Measurements from ENCODE around the gene NDUFAF2.
"Not testable (repeated sequence)": the region's sequence is repeated elsewhere in the genome, so short reads cannot be mapped to it uniquely, and the experiment has no call there.

The NDUFAF2 gene

DNA sequence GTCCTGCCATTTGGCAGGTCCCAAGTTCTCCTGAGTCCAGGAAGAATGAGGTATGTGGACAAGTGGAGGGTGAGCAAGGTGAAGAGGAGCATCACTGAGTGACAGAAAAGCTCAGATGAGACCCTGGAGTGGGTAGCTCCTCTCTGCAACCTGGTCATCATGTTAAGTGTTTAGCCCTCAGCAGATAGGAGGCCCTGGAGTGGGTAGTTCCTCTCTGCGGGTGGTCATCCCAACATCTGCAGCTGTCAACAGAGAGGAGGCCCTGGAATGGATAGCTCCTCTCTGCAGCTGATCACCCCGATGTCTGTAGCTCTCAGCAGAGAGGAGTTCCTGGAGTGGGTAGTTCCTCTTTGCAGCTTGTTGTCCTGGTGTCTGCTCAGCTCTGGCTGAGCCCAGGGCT is 48.4 kb downstream of the NDUFAF2 start:
- DNase-seq (ENCODE audit: low read depth): no peak

- DNase-seq (ENCODE audit: low read depth): no peak
Measured at GRCh38 chr5:60993875-60994571, 49.0 kb downstream of the NDUFAF2 start.

GRCh38 chr5:60996368-60996767 is 51.4 kb downstream of the NDUFAF2 start:
- DNase-seq (ENCODE audit: low read depth): no peak

DNA sequence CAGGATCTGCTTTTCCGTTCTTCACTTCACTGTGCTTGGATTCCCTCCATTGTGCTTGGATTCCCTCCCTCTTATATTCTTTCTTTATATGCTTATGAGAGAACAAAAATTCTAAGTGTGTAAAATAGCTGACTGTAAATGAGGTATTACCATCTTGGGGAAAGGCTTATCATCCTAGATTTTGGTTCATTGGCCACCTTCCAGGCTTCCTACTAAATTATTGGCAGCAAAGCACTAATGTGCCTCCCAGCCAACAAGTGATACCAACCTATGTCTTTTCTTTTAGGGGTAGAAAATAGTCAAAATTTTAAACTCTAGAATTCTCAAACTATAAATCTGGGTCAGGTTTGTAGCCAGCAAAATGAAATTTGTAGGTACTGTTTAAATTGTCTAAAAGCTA is 52.7 kb downstream of the NDUFAF2 start:
- DNase-seq (ENCODE audit: low read depth): no peak

DNA sequence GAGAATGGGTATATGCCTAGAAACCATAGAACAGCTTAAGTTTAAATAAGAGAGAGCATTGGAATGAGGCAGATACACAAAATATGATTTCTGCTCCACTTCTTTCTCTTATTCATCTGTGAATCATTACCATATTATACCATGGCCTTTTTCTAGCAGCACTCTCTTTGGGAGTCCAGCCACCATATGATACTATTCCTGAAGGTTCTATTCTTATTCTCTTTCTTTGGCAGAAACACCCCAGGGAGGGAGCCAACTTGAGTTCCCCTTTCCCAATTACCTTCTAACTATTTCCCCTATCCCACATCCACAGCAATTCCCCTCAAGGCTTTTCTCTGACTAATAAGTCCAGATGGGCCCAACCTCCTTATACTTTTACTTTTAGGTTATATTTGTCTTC is 55.9 kb downstream of the NDUFAF2 start:
- no peak for DNase-seq (ENCODE audit: low read depth)

- DNase-seq (ENCODE audit: low read depth): no peak
Measured at GRCh38 chr5:61001647-61002046, 56.6 kb downstream of the NDUFAF2 start.

DNA sequence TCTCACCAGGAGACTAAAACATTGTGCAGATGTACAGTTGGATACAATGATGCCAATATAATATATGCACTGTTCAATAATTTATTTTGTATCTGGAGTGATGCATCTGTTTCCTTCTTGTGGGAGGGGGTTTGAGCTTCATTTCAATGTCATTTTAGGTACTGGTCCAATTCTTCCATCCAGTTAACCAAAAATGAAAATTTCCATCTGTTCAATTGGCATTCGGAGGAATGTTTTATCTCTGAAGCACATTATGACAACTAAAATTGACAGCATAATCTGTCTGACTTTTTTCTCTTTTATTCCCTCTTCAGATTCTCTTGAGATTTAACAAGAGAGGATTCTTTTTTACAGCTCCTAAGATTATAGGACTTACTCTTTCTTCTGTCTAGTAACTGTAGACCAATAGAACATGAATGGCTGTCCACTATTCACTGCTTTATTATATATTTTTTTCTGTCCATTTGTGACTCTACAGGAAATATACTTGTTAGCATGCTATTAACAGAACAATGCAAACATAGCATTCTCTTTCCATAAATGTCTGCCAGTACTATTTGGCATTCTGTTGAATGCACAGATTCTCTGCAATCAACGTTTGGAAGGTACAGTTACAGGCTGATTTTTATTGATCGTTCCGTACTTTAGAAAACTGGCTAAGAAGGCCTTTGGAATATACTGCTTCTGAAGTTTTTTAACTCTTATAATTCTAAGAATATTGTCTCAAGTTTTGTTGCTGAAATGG is 57.8 kb downstream of the NDUFAF2 start:
- no peak for DNase-seq (ENCODE audit: low read depth)

DNA sequence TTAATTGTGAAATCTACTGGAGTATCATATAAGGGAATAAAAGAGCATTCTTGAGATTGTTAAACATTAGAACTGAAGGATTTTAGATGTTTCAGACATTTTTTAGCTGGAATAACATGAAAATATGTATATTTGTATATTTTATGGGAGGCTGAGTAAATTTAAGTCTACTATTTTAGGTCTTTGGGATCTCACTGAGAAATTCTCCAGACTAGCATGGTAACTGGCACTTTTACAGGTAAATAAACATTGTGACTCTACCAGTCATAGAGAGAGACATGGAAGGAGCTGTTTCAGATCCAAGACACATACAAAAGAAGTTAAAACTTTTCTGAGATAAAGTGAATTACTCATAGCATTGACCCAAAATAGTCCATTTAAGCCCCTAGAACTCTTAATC is 59.4 kb downstream of the NDUFAF2 start:
- DNase-seq (ENCODE audit: low read depth): no peak

DNA sequence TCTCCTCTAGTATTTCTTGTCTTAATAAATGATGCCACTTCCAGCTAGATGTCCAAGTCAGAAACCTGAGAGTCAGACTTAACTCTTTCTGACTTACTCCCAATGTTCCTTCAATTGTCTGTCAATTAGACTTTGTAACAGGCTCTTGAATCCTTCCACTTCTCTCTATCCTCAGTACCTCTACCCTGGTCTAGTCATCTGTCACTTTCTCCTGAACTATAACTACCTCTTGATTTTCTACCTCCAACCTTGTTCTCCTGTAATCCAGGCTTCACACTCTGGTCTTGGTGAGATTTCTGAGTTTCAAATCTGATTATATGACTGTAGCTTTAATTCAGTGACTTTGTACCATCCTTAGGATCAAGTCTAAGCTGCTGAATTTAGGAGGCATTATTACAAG is 64.9 kb downstream of the NDUFAF2 start:
- no peak for DNase-seq (ENCODE audit: low read depth)

DNA sequence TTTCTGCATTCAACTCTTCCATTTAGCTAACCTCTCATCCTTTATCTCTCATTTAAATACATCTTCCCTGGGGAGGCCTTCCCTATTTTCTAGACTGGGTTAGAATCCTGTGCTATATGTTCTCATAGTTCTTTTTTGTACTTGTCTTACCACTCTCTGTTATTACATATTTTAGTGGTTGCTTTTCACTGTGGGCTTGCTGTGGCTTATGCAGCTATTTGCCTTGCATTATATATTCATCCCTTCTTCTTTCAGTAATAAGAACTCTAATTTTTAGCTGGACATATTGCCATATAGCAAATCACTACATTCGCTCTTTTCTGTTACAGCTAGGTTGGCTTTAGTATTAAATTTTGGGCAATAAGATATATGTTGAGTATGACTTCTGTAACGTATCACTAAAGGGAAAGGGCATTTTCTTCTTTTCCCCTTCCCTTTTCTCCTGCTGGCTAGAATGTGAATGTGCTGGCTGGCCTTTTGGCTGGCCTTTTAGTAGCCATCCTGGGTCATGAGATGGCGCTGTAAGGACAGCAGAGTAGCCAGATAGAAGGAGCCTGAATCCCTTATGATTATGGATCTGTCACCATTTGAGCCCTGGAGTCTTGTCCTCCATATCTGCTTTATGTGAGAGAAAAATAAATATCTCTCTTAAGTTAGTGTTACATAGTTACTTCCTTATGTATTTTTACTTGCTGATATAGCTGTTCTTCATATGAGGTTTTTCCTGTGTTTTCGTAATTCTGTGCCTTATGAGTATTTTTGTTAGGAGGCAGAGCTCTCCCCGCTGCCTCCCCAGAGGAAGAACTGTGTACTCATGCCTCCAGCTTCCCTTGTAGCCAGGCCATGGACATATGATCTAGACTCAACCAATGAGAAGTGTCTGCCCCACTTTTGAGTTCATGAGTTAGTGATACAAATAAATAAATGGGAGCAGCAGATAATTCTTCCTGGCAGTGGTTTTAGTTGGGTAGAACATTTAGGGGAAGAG is 65.8 kb downstream of the NDUFAF2 start:
- no peak for DNase-seq (ENCODE audit: low read depth)

GRCh38 chr5:61018062-61018461 is 73.1 kb downstream of the NDUFAF2 start:
- DNase-seq (ENCODE audit: low read depth): no peak

GRCh38 chr5:61019642-61020041 is 74.6 kb downstream of the NDUFAF2 start:
- DNase-seq (ENCODE audit: low read depth): no peak

GRCh38 chr5:61020415-61020814 is 75.4 kb downstream of the NDUFAF2 start:
- DNase-seq (ENCODE audit: low read depth): no peak

DNA sequence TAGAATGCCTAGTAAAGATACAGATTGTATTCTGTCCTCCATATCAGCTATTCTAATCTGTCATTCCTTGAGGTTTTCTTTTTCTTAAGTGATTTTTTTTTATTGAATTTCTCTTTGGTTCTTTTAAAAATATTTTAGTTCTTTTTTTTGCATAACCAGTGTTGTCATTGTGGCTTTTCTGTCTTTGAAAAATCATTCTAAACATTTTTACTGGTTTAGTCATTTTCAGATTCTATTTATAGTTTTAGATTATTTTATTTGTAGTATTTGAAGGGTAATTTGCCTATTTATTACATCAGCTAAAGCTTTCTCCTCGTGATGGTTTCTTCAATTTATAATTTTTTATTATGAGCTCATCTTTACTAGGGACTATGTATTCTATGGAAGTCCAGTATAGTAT is 78.1 kb downstream of the NDUFAF2 start:
- no peak for DNase-seq (ENCODE audit: low read depth)

DNA sequence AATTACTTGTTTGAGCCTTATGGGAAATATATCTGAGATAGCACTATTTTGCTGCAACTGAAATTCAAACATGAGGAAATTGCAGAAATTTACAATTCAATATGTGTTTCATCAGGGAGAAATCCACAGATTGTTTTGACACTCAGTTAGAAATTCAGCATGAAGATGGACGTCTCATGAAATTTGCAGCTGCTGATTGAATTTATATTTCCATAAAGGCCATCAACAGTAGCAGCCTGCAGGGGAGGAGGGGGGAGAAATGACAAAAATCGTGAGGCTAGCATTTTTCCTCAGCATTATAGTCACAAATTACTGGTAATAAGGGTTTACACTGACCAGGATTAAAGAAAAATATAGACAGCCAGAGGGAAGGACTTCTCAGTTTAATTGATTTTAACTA is 81.0 kb downstream of the NDUFAF2 start:
- DNase-seq (ENCODE audit: low read depth): no peak

DNA sequence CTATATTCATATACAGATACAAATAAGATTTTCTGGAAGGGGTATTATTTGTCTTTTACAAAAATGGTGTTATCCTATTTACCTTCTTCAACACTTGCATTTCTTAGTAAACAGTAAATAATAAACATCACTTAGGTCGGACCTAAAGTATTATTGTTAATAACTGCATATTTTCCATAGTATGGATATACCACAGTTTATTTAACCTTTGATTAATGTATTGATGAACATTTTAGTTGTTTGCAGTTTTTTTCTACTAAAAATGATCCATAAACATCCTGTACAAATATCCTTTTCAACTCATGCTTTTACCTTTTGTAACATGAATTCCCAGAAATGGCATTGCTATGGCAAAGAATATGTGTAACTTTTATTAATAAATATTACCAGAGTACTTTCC is 83.4 kb downstream of the NDUFAF2 start:
- DNase-seq (ENCODE audit: low read depth): no peak

DNA sequence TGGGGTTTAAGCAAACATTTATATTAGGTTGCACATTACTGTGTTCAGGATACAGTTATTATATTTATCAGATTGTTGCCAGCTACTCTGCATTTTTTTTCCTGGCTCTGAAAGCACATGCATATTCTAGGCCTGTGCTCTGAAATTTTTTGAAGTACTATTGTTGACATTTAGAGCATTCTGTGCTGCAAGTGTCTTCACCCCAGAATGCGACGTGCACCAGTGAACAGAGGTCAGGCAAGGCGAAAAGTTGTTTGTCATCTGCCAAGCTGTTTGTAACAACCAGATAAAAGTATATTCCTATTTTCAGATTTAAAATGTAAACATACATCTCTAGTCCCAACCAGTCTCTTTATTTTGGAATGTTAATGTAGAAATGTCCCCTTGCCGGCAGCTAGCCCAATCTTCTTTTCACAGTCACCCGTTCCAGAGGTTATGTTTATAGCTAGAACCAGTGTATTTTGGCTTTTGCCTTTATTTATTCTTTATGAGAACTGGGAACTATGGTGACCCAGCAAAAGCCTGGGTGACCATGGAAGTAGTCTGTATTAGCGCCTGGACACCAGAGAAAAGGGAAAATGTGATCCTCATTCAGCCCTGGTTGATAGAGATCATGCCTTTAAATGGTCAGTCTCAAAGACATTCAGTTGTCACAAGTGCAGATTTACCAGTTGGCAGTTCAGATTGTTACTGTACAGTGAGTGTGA is 84.6 kb downstream of the NDUFAF2 start:
- DNase-seq (ENCODE audit: low read depth): no peak

GRCh38 chr5:61030163-61030482 is 85.1 kb downstream of the NDUFAF2 start:
- DNase-seq (ENCODE audit: low read depth): no peak

DNA sequence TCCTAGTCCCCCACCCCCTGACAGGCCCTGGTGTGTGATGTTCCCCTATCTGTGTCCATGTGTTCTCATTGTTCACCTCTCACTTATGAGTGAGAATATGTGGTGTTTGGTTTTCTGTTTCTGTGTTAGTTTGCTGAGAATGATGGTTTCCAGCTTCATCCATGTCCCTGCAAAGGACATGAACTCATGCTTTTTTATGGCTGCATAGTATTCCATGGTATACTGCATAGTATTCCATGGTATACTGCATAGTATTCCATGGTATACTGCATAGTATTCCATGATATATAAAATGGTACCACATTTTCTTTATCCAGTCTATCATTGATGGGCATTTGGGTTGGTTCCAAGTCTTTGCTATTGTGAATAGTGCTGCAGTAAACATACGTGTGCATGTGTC is 86.3 kb downstream of the NDUFAF2 start:
- DNase-seq (ENCODE audit: low read depth): not testable (repeated sequence)

- DNase-seq (ENCODE audit: low read depth): no peak
Measured at GRCh38 chr5:61044545-61044944, 99.5 kb downstream of the NDUFAF2 start.

- DNase-seq (ENCODE audit: low read depth): no peak
Measured at GRCh38 chr5:61047346-61047745, 102.3 kb downstream of the NDUFAF2 start.

GRCh38 chr5:61048534-61048933 is 103.5 kb downstream of the NDUFAF2 start:
- DNase-seq (ENCODE audit: low read depth): no peak
